Lung microvascular endothelial cell (primary cell): Measurements from ENCODE around the gene CTXND1. TPM values are rescaled to one million over a fixed set of nuclear protein-coding genes. Genes with fewer than 3 reads are reported as not detected.

ENCODE experiments used
- DNase-seq, 2 donors: peaks; one replicate each; pipeline versions ENCODE4 v3.0.0 to v3.0.0-alpha.2; 2010; ENCODE audit warnings: low read depth in 2 of 2
- total RNA-seq: library from RNA; depleted of rRNA; stranded (reverse); fragments of >200 nt; gene quantifications from 2 replicates; pipeline ENCODE4 v1.2.1, GENCODE V29; 2014

CTXND1 gene
- total RNA-seq, 1 donor from 2014 or later: not detected

- no peak for DNase-seq
Measured at GRCh38 chr15:80183306-80183705, 68.7 kb downstream of the CTXND1 start.

GRCh38 chr15:80182611-80183261 lies 69.3 kb downstream of the CTXND1 start:
- peak in 1 of 2 donors; percentile 73 for DNase-seq

GRCh38 chr15:80180986-80181385 lies 71.0 kb downstream of the CTXND1 start:
- no peak for DNase-seq

GRCh38 chr15:80180468-80180867 lies 71.5 kb downstream of the CTXND1 start:
- DNase-seq: no peak

GRCh38 chr15:80179935-80180334 lies 72.1 kb downstream of the CTXND1 start:
- DNase-seq: no peak

- DNase-seq: peak; percentile 55 to 94
Measured at GRCh38 chr15:80179025-80179759, 72.8 kb downstream of the CTXND1 start.

- DNase-seq: peak in 1 of 2 donors; percentile 28
Measured at GRCh38 chr15:80177156-80177555, 74.9 kb downstream of the CTXND1 start.

GRCh38 chr15:80176443-80176842 lies 75.6 kb downstream of the CTXND1 start:
- DNase-seq: peak in 1 of 2 donors; percentile 55

- no peak for DNase-seq
Measured at GRCh38 chr15:80175436-80175835, 76.6 kb downstream of the CTXND1 start.

- peak; percentile 59 to 66 for DNase-seq
Measured at GRCh38 chr15:80174017-80174746, 77.8 kb downstream of the CTXND1 start.

- peak; percentile 67 to 82 for DNase-seq
Measured at GRCh38 chr15:80173022-80173759, 78.8 kb downstream of the CTXND1 start.

GRCh38 chr15:80172401-80172800 lies 79.6 kb downstream of the CTXND1 start:
- DNase-seq: no peak

GRCh38 chr15:80171787-80172186 lies 80.2 kb downstream of the CTXND1 start:
- DNase-seq: no peak

- DNase-seq: no peak
Measured at GRCh38 chr15:80170596-80170995, 81.4 kb downstream of the CTXND1 start.

- no peak for DNase-seq
Measured at GRCh38 chr15:80169768-80170357, 82.2 kb downstream of the CTXND1 start.

GRCh38 chr15:80168421-80168820 lies 83.6 kb downstream of the CTXND1 start:
- no peak for DNase-seq

GRCh38 chr15:80167936-80168335 lies 84.1 kb downstream of the CTXND1 start:
- DNase-seq: no peak

- DNase-seq: no peak
Measured at GRCh38 chr15:80163897-80164296, 88.1 kb downstream of the CTXND1 start.

GRCh38 chr15:80163217-80163616 lies 88.8 kb downstream of the CTXND1 start:
- DNase-seq: no peak

GRCh38 chr15:80162059-80162554 lies 89.9 kb downstream of the CTXND1 start:
- DNase-seq: no peak

- no peak for DNase-seq
Measured at GRCh38 chr15:80161468-80162016, 90.5 kb downstream of the CTXND1 start.
